Measurements from ENCODE around the gene TMEM150B. TPM values are rescaled to one million over a fixed set of nuclear protein-coding genes. Genes with fewer than 3 reads are reported as not detected.

TMEM150B gene
- total RNA-seq, result not detected in 2 replicates

GRCh38 chr19:55325172-55325571, at the start of gene TMEM150B:
Gene TMEM150B (minus strand): TSS chr19:55325341. CDS start chr19:55321036, 4,305 bp downstream.

GRCh38 chr19:55370305-55370988, 45.3 kb upstream of the TMEM150B start, which contains the start of gene IL11:
Gene IL11 (minus strand): TSS chr19:55370463. CDS start chr19:55370310, 153 bp downstream.

GRCh38 chr19:55362990-55363716, 38.0 kb upstream of the TMEM150B start, which contains the start of gene GARIN5B:
Gene GARIN5B (minus strand): TSS chr19:55363260. CDS start chr19:55363066, 194 bp downstream.

GRCh38 chr19:55354698-55355212, 29.6 kb upstream of the TMEM150B start, which contains the start of gene COX6B2:
Gene COX6B2 (minus strand): TSS chr19:55354719. CDS start chr19:55354521, 198 bp downstream.

GRCh38 chr19:55339105-55339888, 14.2 kb upstream of the TMEM150B start, which contains the start of gene KMT5C:
Gene KMT5C (plus strand): TSS chr19:55339876. CDS start chr19:55341937, 2,061 bp downstream.

GRCh38 chr19:55283548-55284377, 41.4 kb downstream of the TMEM150B start, which contains the start of gene BRSK1:
Gene BRSK1 (plus strand): TSS chr19:55283997. CDS start chr19:55284443, 446 bp downstream.

GRCh38 chr19:55279770-55280643, 45.1 kb downstream of the TMEM150B start, which contains the start of gene HSPBP1:
Gene HSPBP1 (minus strand): TSS chr19:55280110. CDS start chr19:55279608, 502 bp downstream.

Other genes starting within 250 kb of the TMEM150B start
- 6.0 and 30.7 TPM in 2 replicates for gene EPS8L1, start 249.5 kb downstream of the TMEM150B start, total RNA-seq
- 65.5 and 69.6 TPM in 2 replicates for gene PPP1R12C, start 207.7 kb downstream of the TMEM150B start, total RNA-seq
- 0.65 and 5.2 TPM in 2 replicates for gene TNNT1, start 176.1 kb downstream of the TMEM150B start, total RNA-seq
- gene TNNI3, start 167.6 kb downstream of the TMEM150B start, total RNA-seq, result 1.9 TPM in 1 of 2 replicates, not detected in the other
- 0.65 and 6.7 TPM in 2 replicates for gene DNAAF3, start 158.7 kb downstream of the TMEM150B start, total RNA-seq
- gene SYT5, start 145.1 kb downstream of the TMEM150B start, total RNA-seq, result 0.38 TPM in 1 of 2 replicates, not detected in the other
- 0.81 and 3.7 TPM in 2 replicates for gene PTPRH, start 115.8 kb downstream of the TMEM150B start, total RNA-seq
- gene TMEM86B, start 96.6 kb downstream of the TMEM150B start, total RNA-seq, result 2.4 TPM in 2 replicates
- 56.5 and 70.4 TPM in 2 replicates for gene PPP6R1, start 66.3 kb downstream of the TMEM150B start, total RNA-seq
- 45.9 and 63.2 TPM in 2 replicates for gene HSPBP1, start 45.2 kb downstream of the TMEM150B start, total RNA-seq
- 5.7 and 7.8 TPM in 2 replicates for gene BRSK1, start 41.3 kb downstream of the TMEM150B start, total RNA-seq
- 9.9 and 14.8 TPM in 2 replicates for gene KMT5C, start 14.5 kb upstream of the TMEM150B start, total RNA-seq
- 1.0 TPM in 1 of 2 replicates, not detected in the other for gene COX6B2, start 29.4 kb upstream of the TMEM150B start, total RNA-seq
- gene GARIN5B, start 37.9 kb upstream of the TMEM150B start, total RNA-seq, result 0.13 TPM in 1 of 2 replicates, not detected in the other
- 3.3 and 25.3 TPM in 2 replicates for gene IL11, start 45.1 kb upstream of the TMEM150B start, total RNA-seq
- gene TMEM190, start 51.5 kb upstream of the TMEM150B start, total RNA-seq, result 1.8 TPM in 1 of 2 replicates, not detected in the other
- gene TMEM238, start 59.0 kb upstream of the TMEM150B start, total RNA-seq, result 1.5 and 3.3 TPM in 2 replicates
- gene RPL28, start 60.6 kb upstream of the TMEM150B start, total RNA-seq, result 446 and 474 TPM in 2 replicates
- gene UBE2S, start 82.4 kb upstream of the TMEM150B start, total RNA-seq, result 61.7 and 400 TPM in 2 replicates
- under 0.01 TPM in 1 of 2 replicates, not detected in the other for gene SHISA7, start 118.0 kb upstream of the TMEM150B start, total RNA-seq
- gene ISOC2, start 136.3 kb upstream of the TMEM150B start, total RNA-seq, result 102 and 133 TPM in 2 replicates
- gene C19orf85, start 139.4 kb upstream of the TMEM150B start, total RNA-seq, result not detected in 2 replicates
- 8.8 and 19.0 TPM in 2 replicates for gene ZNF628, start 151.3 kb upstream of the TMEM150B start, total RNA-seq
- 27.2 and 76.3 TPM in 2 replicates for gene NAT14, start 159.8 kb upstream of the TMEM150B start, total RNA-seq
- 0.81 and 34.0 TPM in 2 replicates for gene SSC5D, start 163.1 kb upstream of the TMEM150B start, total RNA-seq
- gene SBK2, start 211.8 kb upstream of the TMEM150B start, total RNA-seq, result 2.4 and 7.9 TPM in 2 replicates
- 0.13 and 0.16 TPM in 2 replicates for gene SBK3, start 220.2 kb upstream of the TMEM150B start, total RNA-seq

All from mesangial cell (primary cell).